OCI-LY1 (cell line): ENCODE data around the gene IFNGR1.

Source experiments
- CTCF ChIP-seq: fragments of 200-600 bp; sonication (generic), shearing (Covaris generic); IDR thresholded peaks from 2 replicates; pipeline ENCODE4 v1.5.1; 2017; ENCODE audit warnings: mild to moderate bottlenecking, antibody characterized with exemption, low read length, moderate library complexity, mixed read lengths
- EZH2 ChIP-seq: fragments of 200-600 bp; sonication (generic), shearing (Covaris generic); IDR thresholded peaks from 2 replicates; pipeline ENCODE4 v1.8.0; 2017; ENCODE audit warnings: borderline replicate concordance, mixed run types, mild to moderate bottlenecking, antibody characterized with exemption, low read length, moderate library complexity, mixed read lengths

- TF ChIP-seq CTCF (no peak), EZH2 (no peak)
These were observed 43.3 kb downstream of the IFNGR1 start for GRCh38 chr6:137175868-137176245.
